Endothelial cell of umbilical vein (primary cell): ENCODE data around the gene KCNMB2. TPM values are rescaled to one million over a fixed set of nuclear protein-coding genes. Genes with fewer than 3 reads are reported as not detected.

ENCODE experiments used
- BruUV-seq: library from RNA; stranded (reverse); fragments of 400-500 nt; replicated peaks from 2 replicates; lab custom pipeline; 2021; lab: Mats Ljungman, UMichigan
- CTCF ChIA-PET: fragments of 300-600, 350-600 bp; sonication (Branson Sonifier 250); formaldehyde crosslinking; loops from one replicate; lab custom pipeline; 2021; ENCODE audit warnings: antibody characterized with exemption, inconsistent platforms; lab: Charles Lee
- POLR2A ChIA-PET: fragments of 300-600, 350-600 bp; sonication (Branson Sonifier 250); formaldehyde crosslinking; loops from one replicate; lab custom pipeline; 2021; ENCODE audit warnings: antibody characterized with exemption, inconsistent platforms; lab: Charles Lee
- DNase-seq: peaks from one replicate; pipeline ENCODE4 v3.0.0-alpha.2; 2011; ENCODE audit warnings: low read depth, low spot score
- FAIRE-seq: peaks from 2 replicates; lab custom pipeline; 2011; peaks lifted over from hg19 to GRCh38; lab: Jason Lieb, UNC
- H2AFZ ChIP-seq: 2 replicates; pipeline ENCODE4 v1.6.0; 2012; ENCODE audit warnings: low read depth, low read length, control low read depth, inconsistent platforms
- H3K27ac ChIP-seq: 2 replicates; pipeline ENCODE4 v1.5.1; 2011; ENCODE audit warnings: low read depth, mild to moderate bottlenecking, control low read depth, low read length, moderate library complexity; ENCODE audit not compliant: insufficient read depth
- H3K27me3 ChIP-seq, 2 experiments: 2 replicates each; pipeline versions ENCODE4 v1.6.0 to v1.6.1; 2011; ENCODE audit warnings: low read length in 2 of 2, mixed read lengths in 1 of 2; ENCODE audit not compliant: control insufficient read depth in 2 of 2, insufficient read depth in 2 of 2
- H3K36me3 ChIP-seq, 2 experiments: 2 replicates in 1 of 2; 3 replicates in 1 of 2; pipeline ENCODE4 v1.5.1; 2011; ENCODE audit warnings: low read length in 2 of 2, mild to moderate bottlenecking in 1 of 2, moderate library complexity in 1 of 2; ENCODE audit not compliant: control insufficient read depth in 2 of 2, insufficient read depth in 2 of 2; ENCODE audit errors: extremely low read depth in 1 of 2
- H3K4me1 ChIP-seq: 3 replicates; pipeline ENCODE4 v1.5.1; 2011; ENCODE audit warnings: mild to moderate bottlenecking, low read length; ENCODE audit not compliant: control insufficient read depth, insufficient read depth; ENCODE audit errors: extremely low read depth
- H3K4me2 ChIP-seq: 2 replicates; pipeline ENCODE4 v1.6.1; 2011; ENCODE audit warnings: low read length, control low read depth, mixed read lengths; ENCODE audit not compliant: insufficient read depth
- H3K4me3 ChIP-seq, 3 experiments: fragments of 200-600 bp in 1 of 3; sonication (generic), shearing (Covaris generic) in 1 of 3; replicated peaks in 1 of 3; 2 replicates each; pipeline ENCODE4 v1.5.1; 2011 to 2016; ENCODE audit warnings: control low read depth in 3 of 3, low read length in 3 of 3, mild to moderate bottlenecking in 2 of 3, inconsistent platforms in 1 of 3, low read depth in 1 of 3, moderate library complexity in 1 of 3; ENCODE audit not compliant: insufficient read depth in 1 of 3
- H3K79me2 ChIP-seq: 2 replicates; pipeline ENCODE4 v1.6.0; 2012; ENCODE audit warnings: low read length, inconsistent platforms; ENCODE audit not compliant: control insufficient read depth, insufficient read depth
- H3K9ac ChIP-seq: replicated peaks from 2 replicates; pipeline ENCODE3; 2011; ENCODE audit warnings: low read length, control low read depth; ENCODE audit not compliant: insufficient read depth; ENCODE audit errors: extremely low read depth
- H3K9me1 ChIP-seq: replicated peaks from 3 replicates; pipeline ENCODE4 v1.6.0; 2011; ENCODE audit warnings: mild to moderate bottlenecking, low read length; ENCODE audit not compliant: control insufficient read depth, insufficient read depth; ENCODE audit errors: extremely low read depth
- H3K9me3 ChIP-seq: replicated peaks from 2 replicates; pipeline ENCODE4 v1.5.1; 2012; ENCODE audit warnings: low read length, inconsistent platforms; ENCODE audit not compliant: control insufficient read depth, insufficient read depth
- H4K20me1 ChIP-seq: replicated peaks from 2 replicates; pipeline ENCODE3; 2011; ENCODE audit warnings: mild to moderate bottlenecking, low read length; ENCODE audit not compliant: control insufficient read depth, insufficient read depth; ENCODE audit errors: extremely low read depth
- CTCF ChIP-seq, 2 donors: IDR thresholded peaks; 1 replicate in 1 of 2; 2 replicates in 1 of 2; pipeline ENCODE4 v1.5.1; 2011; ENCODE audit warnings: low read length in 2 of 2, mild to moderate bottlenecking in 2 of 2, moderate library complexity in 2 of 2, control low read depth in 1 of 2, inconsistent platforms in 1 of 2, low read depth in 1 of 2; ENCODE audit not compliant: insufficient read depth in 1 of 2; ENCODE audit errors: extremely low read depth in 1 of 2
- EZH2 ChIP-seq: IDR thresholded peaks from 2 replicates; pipeline ENCODE4 v1.6.1; 2012; ENCODE audit warnings: borderline replicate concordance, low read depth, mild to moderate bottlenecking, moderate library complexity, low read length, inconsistent platforms; ENCODE audit not compliant: severe bottlenecking
- FOS ChIP-seq: IDR thresholded peaks from 2 replicates; pipeline ENCODE4 v1.6.1; 2011; ENCODE audit warnings: mild to moderate bottlenecking, low read length, moderate library complexity, borderline replicate concordance; ENCODE audit not compliant: insufficient read depth
- JUN ChIP-seq: IDR thresholded peaks from 2 replicates; pipeline ENCODE4 v1.6.1; 2011; ENCODE audit warnings: borderline replicate concordance, low read depth; ENCODE audit not compliant: insufficient read length, insufficient read depth
- MAX ChIP-seq: IDR thresholded peaks from 2 replicates; pipeline ENCODE4 v1.6.1; 2011; ENCODE audit not compliant: insufficient read depth, insufficient read length
- POLR2A ChIP-seq: IDR thresholded peaks from 2 replicates; pipeline ENCODE4 v1.6.1; 2012; ENCODE audit warnings: low read depth, mild to moderate bottlenecking, control low read depth, low read length
- POLR2AphosphoS5 ChIP-seq: IDR thresholded peaks from 2 replicates; pipeline ENCODE4 v1.6.1; 2012; ENCODE audit warnings: low read depth, mild to moderate bottlenecking, control low read depth, low read length, moderate library complexity; ENCODE audit not compliant: insufficient read depth
- dilution Hi-C: fragments of 300-500 bp; cut with MboI; formaldehyde crosslinking; loops from one replicate; pipeline ENCODE4 v1.15.0; 2019; ENCODE audit warnings: low sequenced_read_pairs; ENCODE audit not compliant: extremely low pct_ligation_motif_present
- intact Hi-C: fragments of 100-400 bp; cut with micrococcal nuclease; formaldehyde crosslinking; loops from one replicate; pipeline ENCODE4 v1.10.0; 2022
- polyA plus RNA-seq, 4 experiments: library from polyadenylated mRNA; depleted of rRNA in 3 of 4; stranded (reverse) in 3 of 4; unstranded in 1 of 4; fragments of >200 nt; gene quantifications; 2 replicates each; pipeline versions ENCODE4 v1.2.1 to v1.2.3, GENCODE V29; 2011 to 2012; ENCODE audit warnings: missing spikeins in 1 of 4
- total RNA-seq: library from RNA; stranded (reverse); gene quantifications from 2 replicates; pipeline ENCODE4 v1.2.3, GENCODE V29; 2021

The KCNMB2 gene
- total and polyA plus RNA-seq, 2 donors (not counting 3 experiments of a cell fraction or from before 2014, with no cell fraction given), result not detected

- Histone ChIP-seq H3K4me2 (no peak overlapping the region), H3K4me1 (no peaks in the 10 kb centered on the region), H3K9me1 (no peaks in the 10 kb centered on the region), H3K27ac (no peak overlapping the region), H3K4me3 (no peak overlapping the region), H3K79me2 (no peaks in the 10 kb centered on the region), H3K9me3 (no peaks in the 10 kb centered on the region), H3K27me3 (no peaks in the 10 kb centered on the region), H2AFZ (no peak overlapping the region), H3K9ac (no peak overlapping the region), H4K20me1 (no peaks in the 10 kb centered on the region), H3K36me3 (no peaks in the 10 kb centered on the region)
- dilution Hi-C loops (no loop called here), intact Hi-C loops (no loop called here)
- no TSS peak for BruUV-seq
- DNase-seq, result no peak
- POLR2A ChIA-PET, result no interaction called here
- TF ChIP-seq JUN, result no peak
- no peak for TF ChIP-seq EZH2
- TF ChIP-seq CTCF (IDR thresholded peaks at IDR 0.05; ENCODE audit: extremely low read depth in 1 of 2, insufficient read depth in 1 of 2, low read depth in 1 of 2, low read length in 2 of 2), result no peak
- TF ChIP-seq POLR2AphosphoS5, result no peak
- no peak for TF ChIP-seq POLR2A
- no peak for TF ChIP-seq MAX
- no peak for FAIRE-seq
- CTCF ChIA-PET, result no interaction called here
These were observed 135.1 kb downstream of the KCNMB2 start for GRCh38 chr3:178671377-178671776.

GRCh38 chr3:178671791-178672190, 135.6 kb downstream of the KCNMB2 start:
- no peak for TF ChIP-seq FOS
- TF ChIP-seq POLR2AphosphoS5, result no peak
- no peaks in the 10 kb centered on the region for H3K4me1 ChIP-seq
- ChIA-PET CTCF (no interaction called here), POLR2A (no interaction called here)
- H3K9me1 ChIP-seq, result no peaks in the 10 kb centered on the region
- H3K36me3 ChIP-seq, result no peaks in the 10 kb centered on the region
- H3K9ac ChIP-seq, result no peak overlapping the region
- no peak overlapping the region for H3K4me3 ChIP-seq
- intact Hi-C loops (no loop called here), dilution Hi-C loops (no loop called here)
- H3K27me3 ChIP-seq, result no peaks in the 10 kb centered on the region
- no peaks in the 10 kb centered on the region for H4K20me1 ChIP-seq
- H3K9me3 ChIP-seq, result no peaks in the 10 kb centered on the region
- DNase-seq, result no peak
- H3K4me2 ChIP-seq, result no peak overlapping the region
- H3K27ac ChIP-seq, result no peak overlapping the region
- H2AFZ ChIP-seq, result no peak overlapping the region
- no peaks in the 10 kb centered on the region for H3K79me2 ChIP-seq
- no peak for FAIRE-seq
- no TSS peak for BruUV-seq
